ENCODE measurements around the gene CA11. TPM values are rescaled to one million over a fixed set of nuclear protein-coding genes. Genes with fewer than 3 reads are reported as not detected.
A peak's percentile ranks its signal among the peaks of the same experiment; 100 is the strongest.

CA11 gene
- total and polyA plus RNA-seq, 9 of the 15 experiments (the other 6 are each of a cell fraction or from before 2014, with no cell fraction given) = 2.9 to 19.9 (median 8.3) TPM

DNA sequence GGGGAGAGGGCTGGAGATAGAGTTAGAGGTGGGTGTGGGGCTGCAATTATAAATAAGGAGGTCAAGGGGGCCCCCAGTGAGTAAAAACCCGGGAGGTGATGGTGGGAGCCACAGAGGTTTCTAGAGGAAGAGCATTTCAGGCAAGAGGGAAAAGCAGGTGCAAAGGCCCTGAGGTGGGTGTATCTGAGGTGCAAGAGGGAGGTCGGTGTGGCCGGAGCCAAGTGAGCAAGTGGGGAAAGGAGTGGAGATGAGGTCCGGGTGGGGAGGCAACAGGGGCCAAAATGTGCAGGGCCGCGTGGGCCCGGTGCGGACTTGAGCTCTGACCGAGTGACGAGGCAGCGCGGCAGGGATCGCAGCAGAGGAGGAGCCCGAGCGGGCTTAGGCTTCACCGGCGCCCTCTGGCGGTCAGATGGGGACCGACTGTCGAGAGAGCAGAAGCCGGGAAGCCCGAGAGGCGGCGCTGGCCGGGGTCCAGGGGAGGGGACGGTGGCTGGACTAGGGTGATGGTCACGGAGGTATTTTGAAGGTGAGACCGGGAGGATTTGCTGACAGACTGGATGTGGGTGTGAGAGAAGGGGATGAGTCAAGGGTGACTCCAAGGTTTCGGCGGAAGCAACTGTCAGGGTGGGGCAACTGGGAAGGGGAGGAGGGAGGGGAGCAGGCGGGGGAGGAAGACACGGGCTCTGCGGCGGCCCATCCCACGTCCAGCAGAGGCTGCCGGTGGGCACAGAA is 57.2 kb downstream of the CA11 start (continued):
- TF ChIP-seq, protein P1, sequence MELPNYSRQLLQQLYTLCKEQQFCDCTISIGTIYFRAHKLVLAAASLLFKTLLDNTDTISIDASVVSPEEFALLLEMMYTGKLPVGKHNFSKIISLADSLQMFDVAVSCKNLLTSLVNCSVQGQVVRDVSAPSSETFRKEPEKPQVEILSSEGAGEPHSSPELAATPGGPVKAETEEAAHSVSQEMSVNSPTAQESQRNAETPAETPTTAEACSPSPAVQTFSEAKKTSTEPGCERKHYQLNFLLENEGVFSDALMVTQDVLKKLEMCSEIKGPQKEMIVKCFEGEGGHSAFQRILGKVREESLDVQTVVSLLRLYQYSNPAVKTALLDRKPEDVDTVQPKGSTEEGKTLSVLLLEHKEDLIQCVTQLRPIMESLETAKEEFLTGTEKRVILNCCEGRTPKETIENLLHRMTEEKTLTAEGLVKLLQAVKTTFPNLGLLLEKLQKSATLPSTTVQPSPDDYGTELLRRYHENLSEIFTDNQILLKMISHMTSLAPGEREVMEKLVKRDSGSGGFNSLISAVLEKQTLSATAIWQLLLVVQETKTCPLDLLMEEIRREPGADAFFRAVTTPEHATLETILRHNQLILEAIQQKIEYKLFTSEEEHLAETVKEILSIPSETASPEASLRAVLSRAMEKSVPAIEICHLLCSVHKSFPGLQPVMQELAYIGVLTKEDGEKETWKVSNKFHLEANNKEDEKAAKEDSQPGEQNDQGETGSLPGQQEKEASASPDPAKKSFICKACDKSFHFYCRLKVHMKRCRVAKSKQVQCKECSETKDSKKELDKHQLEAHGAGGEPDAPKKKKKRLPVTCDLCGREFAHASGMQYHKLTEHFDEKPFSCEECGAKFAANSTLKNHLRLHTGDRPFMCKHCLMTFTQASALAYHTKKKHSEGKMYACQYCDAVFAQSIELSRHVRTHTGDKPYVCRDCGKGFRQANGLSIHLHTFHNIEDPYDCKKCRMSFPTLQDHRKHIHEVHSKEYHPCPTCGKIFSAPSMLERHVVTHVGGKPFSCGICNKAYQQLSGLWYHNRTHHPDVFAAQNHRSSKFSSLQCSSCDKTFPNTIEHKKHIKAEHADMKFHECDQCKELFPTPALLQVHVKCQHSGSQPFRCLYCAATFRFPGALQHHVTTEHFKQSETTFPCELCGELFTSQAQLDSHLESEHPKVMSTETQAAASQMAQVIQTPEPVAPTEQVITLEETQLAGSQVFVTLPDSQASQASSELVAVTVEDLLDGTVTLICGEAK (IDR thresholded peaks at IDR 0.05) = peak; percentile 64
- TF ChIP-seq, protein P1 (CRISPR knock-in tag; IDR thresholded peaks at IDR 0.05) = no peak
- peak; percentile 89 for TF ChIP-seq CTBP1 (IDR thresholded peaks at IDR 0.05; ENCODE audit: borderline replicate concordance)
- peak; percentile 18 for TF ChIP-seq POLR2B (IDR thresholded peaks at IDR 0.05; ENCODE audit: low read depth, partially characterized antibody)
- TF ChIP-seq, protein P2, sequence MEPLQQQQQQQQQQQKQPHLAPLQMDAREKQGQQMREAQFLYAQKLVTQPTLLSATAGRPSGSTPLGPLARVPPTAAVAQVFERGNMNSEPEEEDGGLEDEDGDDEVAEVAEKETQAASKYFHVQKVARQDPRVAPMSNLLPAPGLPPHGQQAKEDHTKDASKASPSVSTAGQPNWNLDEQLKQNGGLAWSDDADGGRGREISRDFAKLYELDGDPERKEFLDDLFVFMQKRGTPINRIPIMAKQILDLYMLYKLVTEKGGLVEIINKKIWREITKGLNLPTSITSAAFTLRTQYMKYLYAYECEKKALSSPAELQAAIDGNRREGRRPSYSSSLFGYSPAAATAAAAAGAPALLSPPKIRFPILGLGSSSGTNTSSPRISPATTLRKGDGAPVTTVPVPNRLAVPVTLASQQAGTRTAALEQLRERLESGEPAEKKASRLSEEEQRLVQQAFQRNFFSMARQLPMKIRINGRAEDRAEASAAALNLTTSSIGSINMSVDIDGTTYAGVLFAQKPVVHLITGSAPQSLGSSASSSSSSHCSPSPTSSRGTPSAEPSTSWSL (CRISPR knock-in tag; IDR thresholded peaks at IDR 0.05; ENCODE audit: borderline replicate concordance) = no peak
- TF ChIP-seq ARID1B (IDR thresholded peaks at IDR 0.05) = peak; percentile 79; the same call in 1 of the 2 replicates
- TF ChIP-seq CCAR2 (IDR thresholded peaks at IDR 0.05; ENCODE audit: low read depth, low read length) = no peak
- TF ChIP-seq, protein P3, sequence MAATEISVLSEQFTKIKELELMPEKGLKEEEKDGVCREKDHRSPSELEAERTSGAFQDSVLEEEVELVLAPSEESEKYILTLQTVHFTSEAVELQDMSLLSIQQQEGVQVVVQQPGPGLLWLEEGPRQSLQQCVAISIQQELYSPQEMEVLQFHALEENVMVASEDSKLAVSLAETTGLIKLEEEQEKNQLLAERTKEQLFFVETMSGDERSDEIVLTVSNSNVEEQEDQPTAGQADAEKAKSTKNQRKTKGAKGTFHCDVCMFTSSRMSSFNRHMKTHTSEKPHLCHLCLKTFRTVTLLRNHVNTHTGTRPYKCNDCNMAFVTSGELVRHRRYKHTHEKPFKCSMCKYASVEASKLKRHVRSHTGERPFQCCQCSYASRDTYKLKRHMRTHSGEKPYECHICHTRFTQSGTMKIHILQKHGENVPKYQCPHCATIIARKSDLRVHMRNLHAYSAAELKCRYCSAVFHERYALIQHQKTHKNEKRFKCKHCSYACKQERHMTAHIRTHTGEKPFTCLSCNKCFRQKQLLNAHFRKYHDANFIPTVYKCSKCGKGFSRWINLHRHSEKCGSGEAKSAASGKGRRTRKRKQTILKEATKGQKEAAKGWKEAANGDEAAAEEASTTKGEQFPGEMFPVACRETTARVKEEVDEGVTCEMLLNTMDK (IDR thresholded peaks at IDR 0.05; ENCODE audit: borderline replicate concordance, insufficient read depth, low read depth, low read length, poor library complexity, severe bottlenecking) = peak; percentile 73
- peak; percentile 13 for TF ChIP-seq CCNT2 (IDR thresholded peaks at IDR 0.05; ENCODE audit: borderline replicate concordance, extremely low read depth, insufficient read length, low read depth, low read length)
- peak; percentile 69; the same call in 1 of the 2 replicates for TF ChIP-seq MYNN (IDR thresholded peaks at IDR 0.05)
- TF ChIP-seq MYNN (CRISPR knock-in tag; IDR thresholded peaks at IDR 0.05) = no peak
- TF ChIP-seq SIX5 (IDR thresholded peaks at IDR 0.05; ENCODE audit: borderline replicate concordance in 1 of 2, insufficient read depth in 1 of 2, low read depth in 1 of 2, low read length in 2 of 2) = no peak

Data from K562 (cell line).